Fibroblast of skin of right quadriceps (primary cell): ENCODE data around the gene CD300A.
A peak's percentile ranks its signal among the peaks of the same experiment; 100 is the strongest.

ENCODE experiments used
- DNase-seq: peaks from one replicate; pipeline ENCODE4 v3.0.0-alpha.2; 2013

CD300A gene

DNA sequence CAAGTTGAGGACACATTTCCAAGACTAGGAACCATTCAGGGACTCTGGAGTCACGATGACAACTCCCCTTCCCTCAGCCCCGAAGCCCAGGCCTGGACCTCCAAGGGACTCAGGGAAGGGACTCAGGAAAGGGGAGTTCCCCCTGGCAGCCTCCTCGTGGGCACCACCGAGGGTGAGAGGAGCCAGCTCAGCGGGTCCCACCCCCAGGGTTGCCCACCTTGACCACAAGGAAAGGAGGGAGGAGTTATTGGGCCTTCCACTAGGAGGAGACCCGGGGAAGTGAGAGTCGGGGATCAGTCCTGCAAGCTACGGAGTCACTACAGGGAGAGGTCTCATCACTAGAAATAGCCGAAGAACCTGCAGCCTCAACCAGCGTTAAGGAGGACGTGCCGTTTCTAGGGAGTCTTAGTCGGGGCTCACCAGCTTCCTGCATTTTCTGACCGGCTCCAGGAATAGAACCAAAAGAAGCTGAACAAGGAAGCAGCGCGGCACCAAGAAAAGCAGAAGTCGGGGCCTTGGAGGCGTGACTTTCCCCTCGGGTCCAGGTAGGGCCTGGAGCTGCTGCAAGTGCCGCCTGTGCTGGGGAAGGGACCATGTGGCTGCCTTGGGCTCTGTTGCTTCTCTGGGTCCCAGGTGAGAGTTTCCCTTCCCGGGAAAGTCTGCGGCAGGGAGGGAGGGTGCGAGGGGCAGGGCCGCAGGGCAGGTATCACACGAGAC is at the start of gene CD300A:
Gene CD300A (plus strand): TSS at position 524 of the 717 bp plus-strand sequence. CDS start 70 bp downstream, at position 594.
- DNase-seq: no peak

DNA sequence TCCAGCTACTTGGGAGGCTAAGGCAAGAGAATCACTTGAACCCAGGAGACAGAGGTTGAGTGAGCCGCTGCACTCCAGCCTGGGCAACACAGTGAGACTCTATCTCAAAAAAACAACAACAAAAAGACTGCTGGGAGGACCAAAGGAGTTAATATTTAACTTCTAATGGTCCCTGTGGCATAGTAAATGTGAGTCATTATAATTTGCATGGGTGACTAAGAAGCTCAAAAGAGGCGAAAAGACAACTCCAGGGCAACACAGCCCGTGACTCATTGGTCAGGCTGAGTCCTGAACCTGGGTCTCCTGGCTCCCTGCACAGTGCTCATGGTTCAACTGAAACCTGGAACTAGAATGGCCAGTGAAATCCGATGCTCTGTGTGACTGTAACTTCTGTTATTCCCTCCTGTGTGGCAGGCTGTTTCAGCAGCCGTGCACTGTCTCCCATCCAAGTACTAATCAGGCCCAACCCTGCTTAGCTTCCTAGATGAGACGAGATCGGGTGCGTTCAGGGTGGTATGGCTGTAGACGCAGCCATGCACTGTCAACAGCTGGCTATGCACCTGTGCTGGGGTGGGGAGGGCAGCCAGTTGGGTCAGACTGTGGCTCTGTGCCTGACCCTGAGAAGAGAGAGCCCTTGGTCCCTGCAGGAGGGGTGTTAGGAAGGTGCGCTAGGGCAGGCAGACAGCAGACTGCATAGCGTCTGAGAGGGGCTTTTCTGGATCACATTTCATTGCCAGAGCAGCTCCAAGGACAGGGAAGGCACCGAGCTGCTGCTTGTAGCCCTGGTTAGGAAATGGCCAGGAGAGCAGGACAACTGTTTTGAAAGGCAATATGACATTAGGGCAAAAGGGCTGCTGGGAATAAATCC is 49.0 kb upstream of the CD300A start:
- DNase-seq: peak; percentile 38

DNA sequence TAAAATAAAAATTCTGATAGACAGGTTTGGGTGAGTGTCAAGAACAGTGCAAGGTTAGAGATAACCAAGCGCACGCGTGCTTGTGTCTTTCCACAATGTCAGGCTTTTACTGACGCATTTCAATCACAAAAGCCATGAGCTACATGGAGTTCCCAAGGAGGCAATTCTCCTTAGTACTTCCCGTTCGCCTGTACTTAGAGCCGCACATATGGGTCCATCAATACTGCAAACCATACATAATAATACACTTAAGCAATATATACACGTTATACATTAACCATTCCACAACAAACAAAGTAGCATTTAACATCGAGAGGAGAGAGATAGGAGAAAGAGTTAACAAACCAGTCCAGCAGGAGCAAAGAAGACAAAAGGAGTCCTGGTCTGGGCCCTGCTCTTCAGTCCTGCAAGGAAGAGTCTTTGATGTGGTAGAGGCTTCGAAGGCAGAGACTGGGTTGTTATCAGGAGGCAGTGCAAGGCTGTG is 46.5 kb upstream of the CD300A start:
- no peak for DNase-seq

DNA sequence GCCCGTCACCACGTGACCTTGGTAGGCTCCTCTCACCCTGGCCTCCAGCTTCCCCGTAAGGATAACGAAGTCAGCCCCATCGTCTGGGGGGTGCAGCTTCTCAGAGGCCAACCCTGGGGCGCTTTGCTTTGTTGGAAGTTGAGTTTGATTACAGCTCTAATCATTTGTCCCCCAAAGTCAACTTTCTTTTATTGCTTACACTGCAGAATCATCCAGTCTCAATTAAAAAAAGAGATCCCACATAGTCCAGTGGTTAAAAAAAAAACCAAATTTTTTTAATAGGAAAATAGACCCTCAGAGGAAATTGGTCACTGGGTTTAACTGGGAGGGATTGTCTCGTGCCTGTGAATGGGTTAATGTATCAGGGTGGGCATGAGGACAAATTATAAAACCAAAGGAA is 42.3 kb upstream of the CD300A start:
- DNase-seq: no peak

DNA sequence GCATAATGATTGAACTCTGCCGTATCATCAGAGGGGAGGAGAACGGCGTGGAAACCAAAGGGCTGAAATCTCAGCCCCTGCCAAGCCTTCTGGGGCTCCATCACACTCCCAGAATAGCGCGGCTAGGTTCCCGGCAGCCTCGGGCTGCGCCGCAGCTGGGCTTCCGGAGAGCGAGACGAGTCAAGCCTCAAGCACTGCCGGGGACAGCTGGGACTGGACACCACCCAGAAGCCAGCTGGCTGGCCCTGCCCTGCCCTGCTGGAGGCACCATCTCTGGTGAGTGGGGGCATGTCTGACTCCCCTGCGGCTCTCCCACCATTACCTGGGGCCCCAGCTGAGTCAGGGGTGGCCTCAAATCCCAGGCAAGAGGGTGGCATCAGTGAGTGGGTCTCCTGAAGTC is 41.8 kb upstream of the CD300A start:
- DNase-seq: no peak

DNA sequence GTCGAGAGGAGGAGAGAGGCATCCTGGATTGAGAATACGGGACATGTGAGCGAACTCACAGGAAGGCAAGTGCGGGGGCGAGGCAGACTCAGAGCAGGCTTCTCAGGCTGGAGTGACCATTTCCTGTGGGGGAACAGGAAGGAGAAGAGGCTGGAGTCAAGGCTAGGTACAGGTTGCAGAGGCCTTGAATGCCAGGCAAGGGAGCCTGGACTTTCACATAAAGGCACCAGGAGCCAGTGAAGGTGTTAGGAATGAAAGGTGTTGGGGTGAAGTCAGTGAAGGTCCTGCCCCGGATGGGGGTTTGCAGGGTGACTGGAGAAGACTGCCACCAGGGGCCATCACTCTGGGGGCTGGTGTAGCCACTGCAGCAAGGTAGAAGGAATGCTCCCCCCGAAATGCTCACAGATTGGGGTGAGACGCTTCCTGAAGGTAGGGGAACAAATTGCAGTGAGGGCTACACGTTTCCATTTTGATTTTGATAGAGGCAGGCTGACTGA is 39.8 kb upstream of the CD300A start:
- no peak for DNase-seq

DNA sequence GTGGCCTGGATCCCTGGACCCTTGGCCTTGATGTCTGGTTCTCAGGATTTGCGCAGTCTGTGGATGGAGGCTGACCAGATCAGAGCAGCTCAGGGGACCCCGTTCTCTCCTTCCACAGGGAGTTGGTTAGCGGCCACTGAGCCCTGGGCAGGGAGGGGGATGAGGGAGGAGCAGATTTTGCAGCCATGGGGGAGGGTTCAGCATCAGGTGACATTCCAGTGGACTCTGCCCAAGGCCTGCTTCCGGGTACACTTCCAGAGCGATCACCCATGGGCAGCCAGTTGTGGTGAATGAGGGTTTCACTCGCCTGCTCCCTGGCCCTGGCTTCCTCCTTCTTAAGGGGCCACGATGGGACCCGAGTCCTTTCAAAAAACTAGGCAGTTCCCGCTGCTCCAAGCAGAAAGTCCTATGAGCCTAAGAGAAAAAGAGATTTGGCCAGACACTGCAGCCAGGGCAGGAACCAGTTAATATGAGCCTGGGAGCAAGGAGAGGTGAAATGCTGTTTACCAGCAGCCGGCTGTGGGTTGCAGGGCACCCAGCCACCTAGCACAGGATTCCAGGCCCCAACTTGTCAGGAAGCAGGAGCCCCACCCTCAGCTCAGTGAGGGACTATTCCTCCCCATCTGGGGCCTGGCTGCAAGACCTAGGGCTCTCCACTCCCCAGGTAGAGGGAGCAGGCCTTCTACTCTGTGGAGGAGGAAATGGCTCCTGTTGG is 39.2 kb upstream of the CD300A start:
- DNase-seq: no peak

DNA sequence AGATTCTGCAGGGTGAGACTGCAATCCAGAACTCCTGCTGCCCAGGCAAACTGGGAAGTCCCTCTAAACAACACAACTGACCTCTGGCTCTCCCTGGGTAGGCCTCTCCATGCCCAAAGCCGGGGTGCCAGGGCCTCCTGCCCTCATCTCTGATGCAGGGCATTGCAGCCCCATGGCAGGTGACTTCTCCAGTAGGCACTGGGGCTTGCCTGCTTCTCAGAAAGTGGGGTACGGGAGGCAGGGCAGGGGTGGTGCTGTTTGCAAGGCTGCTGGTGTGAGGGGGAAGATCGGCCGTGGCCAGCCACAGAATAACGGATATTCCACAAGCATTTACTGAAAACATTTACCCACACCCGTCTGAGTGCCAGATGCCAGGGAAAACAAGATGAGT is 38.7 kb upstream of the CD300A start:
- no peak for DNase-seq

DNA sequence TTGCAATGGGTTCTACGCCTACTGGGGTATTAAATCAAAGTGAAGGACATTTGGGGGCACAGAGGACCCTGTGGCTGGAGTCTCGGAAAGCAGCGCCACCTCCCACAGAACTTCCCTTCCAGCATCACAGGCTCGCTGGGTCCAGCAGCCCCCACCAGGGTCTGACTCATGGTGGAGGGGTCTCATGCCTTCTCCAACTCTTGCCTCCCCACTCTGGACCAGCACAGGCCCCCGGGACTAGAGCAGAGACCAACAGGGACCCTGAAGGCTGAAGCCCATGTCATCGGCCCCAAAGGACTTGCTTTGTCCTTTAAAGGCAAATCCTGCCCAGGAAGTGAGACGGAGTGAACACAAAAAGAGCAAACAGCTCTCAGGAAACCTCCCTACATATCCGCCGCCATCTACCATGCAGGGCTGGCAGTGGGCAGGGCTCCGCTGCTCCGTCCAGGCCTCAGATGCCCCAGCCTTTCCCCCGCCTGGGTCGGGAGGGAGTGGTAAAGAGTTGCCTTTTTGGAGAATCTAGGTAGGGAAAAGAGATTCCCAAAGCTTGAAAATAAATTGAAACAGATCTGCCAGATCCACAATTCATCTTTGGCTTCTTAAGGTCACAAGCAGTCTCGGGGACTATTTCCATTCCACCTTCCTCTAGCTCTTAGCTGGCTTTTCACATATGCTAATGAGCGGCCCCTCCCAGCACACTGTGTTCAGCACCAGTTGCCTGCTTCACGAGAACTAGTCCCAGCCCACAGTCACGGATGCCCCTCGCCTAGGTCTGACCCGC is 36.6 kb upstream of the CD300A start:
- no peak for DNase-seq

DNA sequence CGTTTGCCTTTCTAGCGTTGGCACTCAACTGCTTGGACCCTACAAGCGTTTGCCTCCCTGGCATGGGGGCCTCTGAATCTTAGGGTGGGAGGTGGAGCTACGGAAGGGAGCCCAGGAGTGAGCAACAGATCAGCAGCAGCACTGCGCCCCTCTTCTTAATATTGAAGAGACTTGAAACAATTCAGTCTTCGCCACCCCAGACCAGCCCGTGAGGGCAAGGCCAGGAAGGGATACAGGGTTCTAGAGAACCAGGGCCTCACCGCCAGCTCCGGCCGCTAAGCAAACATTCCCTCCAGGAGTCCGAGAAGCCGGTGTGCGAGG is 36.1 kb upstream of the CD300A start:
- no peak for DNase-seq

DNA sequence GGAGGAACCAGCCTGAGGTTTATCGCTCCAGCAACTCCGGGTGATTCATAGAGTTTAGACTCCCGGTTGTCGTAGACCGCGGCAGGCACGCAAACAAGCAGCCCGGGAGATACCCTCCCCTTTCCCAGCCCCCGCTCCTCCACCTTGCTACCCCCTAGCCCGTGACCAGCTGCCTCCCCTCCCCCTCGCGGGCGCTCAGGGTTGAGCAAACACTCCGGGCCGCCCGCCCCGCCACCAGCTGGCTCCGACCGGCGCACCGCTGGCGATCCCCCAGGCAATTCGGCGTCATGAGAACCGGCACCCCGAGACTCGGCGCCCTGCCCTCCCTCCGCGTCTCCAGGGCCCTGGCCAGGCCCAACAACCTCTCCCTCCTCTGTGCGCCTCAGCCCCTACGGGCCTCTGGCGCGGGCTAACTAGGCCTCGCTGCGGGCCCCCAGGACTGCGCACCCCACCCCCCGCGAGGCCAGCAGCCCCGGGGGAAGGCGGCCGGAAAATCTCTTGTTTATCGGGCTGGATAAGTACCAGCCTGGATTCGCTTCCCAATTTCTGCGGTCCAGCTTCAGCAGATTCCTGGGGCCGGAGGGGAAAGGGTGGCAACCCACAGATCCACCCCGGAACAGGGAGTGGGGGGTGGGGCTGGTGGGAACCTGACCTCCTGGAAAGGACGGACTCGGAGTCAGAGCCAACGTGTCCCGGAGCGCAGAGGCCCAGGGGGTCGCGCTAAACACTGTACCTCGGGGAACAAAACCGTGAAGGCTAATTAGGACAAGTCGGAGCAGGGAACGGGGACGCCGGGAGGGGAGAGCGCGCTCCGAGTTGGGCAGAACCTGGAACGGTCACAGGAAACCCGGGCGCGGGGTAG is 35.5 kb upstream of the CD300A start:
- peak; percentile 67 for DNase-seq

DNA sequence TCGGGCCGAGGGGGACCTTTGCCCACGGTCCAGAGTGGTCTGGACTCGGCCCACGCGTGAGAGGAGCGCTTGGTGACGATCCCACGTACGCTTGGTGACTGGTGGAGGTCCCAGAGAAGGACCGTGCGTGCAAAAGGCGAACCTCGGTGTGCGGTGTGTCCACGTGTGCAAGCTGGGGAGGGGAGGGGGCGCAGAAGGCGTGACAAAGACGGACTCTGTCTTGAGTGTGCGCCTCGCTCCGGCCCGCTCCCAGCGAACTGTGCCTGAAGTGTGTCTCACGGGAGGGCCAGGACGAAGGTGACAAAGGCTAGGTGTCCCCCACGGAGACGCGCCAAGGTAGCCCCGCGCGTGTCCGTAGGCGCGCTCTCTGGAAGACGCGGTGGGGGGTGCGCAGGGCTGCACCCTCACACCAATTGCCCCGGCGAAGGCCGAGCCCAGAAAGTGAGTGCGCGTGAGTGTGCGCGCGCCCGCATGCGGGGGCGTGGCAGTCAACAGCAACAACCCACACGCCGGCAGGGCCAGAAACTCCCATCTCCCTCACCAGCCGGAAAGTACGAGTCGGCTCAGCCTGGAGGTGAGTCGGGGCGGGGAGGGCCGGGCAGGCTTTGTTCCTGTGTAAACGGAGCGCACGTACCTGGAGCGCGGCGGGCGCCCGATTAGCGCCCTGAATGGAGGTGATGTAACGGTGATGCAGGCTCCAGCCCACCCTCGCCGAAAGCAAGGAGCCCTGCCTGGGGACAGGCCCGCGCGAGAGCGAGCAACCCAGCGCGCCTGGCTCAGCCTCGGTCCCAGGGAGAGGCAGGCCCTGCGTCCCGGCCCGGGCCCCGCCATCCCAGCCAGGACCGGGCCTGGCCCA is 34.6 kb upstream of the CD300A start, which contains the start of gene GPRC5C:
Gene GPRC5C (plus strand): TSS at position 521 of the 856 bp plus-strand sequence. CDS start 7,689 bp downstream, outside the sequence.
- DNase-seq: no peak

DNA sequence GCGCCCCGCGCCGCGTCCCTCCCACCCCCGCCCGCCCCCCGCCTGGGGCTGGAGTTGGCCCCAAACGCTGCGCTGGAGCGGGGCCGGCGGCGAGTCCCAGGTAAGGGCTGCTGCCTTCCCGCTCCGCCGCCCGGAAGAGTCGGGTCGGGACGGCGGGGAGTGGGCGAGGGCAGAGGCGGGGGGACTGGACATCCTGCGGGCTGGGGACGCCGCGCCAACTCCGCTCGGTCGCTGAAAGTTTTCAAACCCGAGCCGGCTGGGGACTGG is 34.1 kb upstream of the CD300A start:
- DNase-seq: no peak

DNA sequence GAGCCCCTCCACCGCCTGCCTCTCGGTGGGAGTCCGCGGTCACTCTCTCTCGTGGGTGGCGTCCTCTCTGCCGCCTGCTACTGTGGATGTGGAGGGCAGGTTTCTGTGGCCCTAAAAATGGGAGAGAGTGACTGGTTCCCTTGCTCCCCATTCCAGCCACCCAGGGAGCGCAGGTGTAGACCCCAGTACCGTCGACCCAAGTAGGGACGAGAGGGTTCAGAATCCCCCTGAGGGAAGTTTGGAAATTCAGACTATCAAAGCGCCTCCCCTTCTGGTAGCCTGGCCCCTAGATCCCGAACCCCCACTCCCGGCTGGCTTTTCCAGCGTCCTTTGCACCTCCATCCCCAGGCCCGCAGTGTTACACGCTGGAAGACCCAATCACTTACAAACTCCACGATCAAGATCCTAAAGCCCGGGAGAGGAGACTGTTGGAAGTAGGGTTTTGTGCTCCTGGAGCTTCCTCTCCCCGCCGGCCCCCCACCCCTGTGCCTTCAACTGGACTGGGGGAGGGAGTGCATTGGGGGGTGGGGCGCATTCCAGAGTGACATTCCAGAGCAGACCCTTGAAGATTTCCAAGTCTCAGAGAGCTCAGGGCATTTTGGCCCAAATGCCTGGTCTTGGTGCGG is 33.6 kb upstream of the CD300A start:
- DNase-seq: no peak

DNA sequence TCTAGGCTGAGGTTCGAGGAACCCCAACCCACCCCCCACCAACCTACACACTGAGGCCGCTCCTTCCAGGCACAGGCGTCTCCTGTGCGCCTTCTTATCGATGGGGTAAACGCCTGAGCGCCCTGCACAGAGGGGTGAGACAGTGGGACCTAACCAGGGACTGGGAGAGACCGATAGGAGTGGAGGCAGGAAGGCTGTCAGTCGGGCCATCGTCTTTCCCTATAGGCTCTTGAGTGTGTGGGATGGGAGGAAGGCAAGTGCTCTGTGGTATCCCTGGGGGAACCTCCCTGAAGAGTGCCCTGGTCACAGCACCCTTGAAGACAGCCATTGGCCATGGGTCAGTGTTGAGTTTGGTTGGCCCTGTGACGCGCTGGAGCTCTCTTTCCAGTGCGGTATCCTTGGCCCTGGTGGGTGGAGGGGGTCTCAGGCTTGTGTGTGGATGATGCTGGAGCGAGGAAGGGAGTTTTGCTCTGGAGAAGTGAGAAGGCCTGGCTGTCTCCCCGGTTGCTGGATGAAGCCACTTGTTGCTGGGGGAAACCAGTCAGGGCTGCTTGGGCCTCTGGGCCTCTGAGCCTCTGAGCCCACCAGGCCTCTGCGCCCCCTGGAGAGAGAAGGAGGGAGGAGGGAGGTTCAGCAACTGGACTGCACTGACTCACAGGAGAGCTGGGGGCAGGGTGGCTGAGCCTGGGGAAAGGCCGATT is 32.9 kb upstream of the CD300A start:
- DNase-seq: no peak

DNA sequence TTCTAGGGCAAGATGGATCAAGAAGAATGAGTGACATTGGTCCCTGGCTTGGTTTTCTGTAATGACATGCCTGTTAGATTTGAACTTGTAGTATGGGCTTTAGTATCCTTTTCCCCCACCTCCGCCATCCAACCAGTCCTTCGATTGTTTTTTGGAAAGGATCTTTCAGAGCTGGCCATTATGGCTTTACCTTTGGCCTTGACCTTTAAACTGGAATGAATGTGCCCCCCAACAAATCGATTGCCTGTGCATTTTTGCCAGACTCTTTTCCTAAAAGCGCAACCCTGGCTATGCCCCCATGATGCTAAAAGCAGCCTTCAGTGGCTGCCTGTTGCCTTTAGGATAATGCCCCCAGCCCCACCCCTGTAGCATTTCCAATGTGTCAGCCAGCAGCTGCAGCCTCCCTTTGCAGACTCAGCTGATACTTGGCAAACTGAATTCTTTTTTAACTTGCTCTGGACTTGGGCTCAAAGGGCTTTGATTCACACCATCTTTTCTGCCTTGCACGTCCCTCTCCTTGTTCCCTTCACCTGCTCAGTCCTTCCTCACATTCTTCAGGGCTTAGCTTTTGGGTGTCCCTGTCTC is 30.6 kb upstream of the CD300A start:
- no peak for DNase-seq

DNA sequence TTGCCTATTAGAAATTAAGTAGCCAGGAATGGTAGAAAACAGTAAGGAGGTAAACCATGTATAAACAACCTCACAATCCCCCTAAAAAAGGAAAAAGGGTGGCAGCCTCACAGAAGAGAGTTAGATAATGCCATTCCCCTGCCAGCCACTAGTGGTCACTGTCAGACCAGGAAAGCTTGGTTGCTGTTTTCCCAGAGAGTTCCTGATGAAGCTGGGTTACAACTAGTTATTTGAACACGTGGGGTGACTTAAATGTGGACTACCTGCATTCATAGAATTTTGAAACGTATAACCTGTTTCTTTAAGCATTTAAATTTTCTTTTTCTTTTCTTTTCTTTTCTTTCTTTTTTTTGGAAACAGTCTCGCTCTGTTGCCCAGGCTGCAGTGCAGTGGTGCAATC is 28.7 kb upstream of the CD300A start:
- no peak for DNase-seq

DNA sequence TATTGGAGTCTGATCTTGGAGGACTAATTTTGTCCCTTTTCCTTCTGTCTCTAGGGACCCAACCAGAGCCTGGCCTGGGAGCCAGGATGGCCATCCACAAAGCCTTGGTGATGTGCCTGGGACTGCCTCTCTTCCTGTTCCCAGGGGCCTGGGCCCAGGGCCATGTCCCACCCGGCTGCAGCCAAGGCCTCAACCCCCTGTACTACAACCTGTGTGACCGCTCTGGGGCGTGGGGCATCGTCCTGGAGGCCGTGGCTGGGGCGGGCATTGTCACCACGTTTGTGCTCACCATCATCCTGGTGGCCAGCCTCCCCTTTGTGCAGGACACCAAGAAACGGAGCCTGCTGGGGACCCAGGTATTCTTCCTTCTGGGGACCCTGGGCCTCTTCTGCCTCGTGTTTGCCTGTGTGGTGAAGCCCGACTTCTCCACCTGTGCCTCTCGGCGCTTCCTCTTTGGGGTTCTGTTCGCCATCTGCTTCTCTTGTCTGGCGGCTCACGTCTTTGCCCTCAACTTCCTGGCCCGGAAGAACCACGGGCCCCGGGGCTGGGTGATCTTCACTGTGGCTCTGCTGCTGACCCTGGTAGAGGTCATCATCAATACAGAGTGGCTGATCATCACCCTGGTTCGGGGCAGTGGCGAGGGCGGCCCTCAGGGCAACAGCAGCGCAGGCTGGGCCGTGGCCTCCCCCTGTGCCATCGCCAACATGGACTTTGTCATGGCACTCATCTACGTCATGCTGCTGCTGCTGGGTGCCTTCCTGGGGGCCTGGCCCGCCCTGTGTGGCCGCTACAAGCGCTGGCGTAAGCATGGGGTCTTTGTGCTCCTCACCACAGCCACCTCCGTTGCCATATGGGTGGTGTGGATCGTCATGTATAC is 26.5 kb upstream of the CD300A start:
- no peak for DNase-seq
